IMR-90 (cell line): Measurements from ENCODE around the gene PMPCA. TPM values are rescaled to one million over a fixed set of nuclear protein-coding genes. Genes with fewer than 3 reads are reported as not detected.

Source experiments
- ATAC-seq: fragments of 200-7000 bp; cut with Tn5 transposase; 2 replicates; pipeline ENCODE4 v1.9.1; 2020; ENCODE audit warnings: low read depth, mild to moderate bottlenecking, moderate library complexity
- BruUV-seq: library from RNA; stranded (reverse); fragments of 400-500 nt; replicated peaks from 2 replicates; lab custom pipeline; 2021; lab: Mats Ljungman, UMichigan
- CTCF ChIA-PET: fragments of 300-600 bp; formaldehyde crosslinking; extraction: SDS; loops from one replicate; lab custom pipeline; 2021; ENCODE audit warnings: antibody characterized with exemption; lab: Yijun Ruan, JAX
- POLR2A ChIA-PET: fragments of 300-600 bp; sonication (Branson Sonifier 250); formaldehyde crosslinking; loops from one replicate; lab custom pipeline; 2022; ENCODE audit warnings: antibody characterized with exemption; ENCODE audit not compliant: unreplicated experiment; lab: Charles Lee
- DNase-seq: peaks from one replicate; pipeline ENCODE4 v3.0.0; 2013
- H2AFZ ChIP-seq: replicated peaks from 2 replicates; pipeline ENCODE3; 2013; ENCODE audit warnings: low read length, mild to moderate bottlenecking; ENCODE audit not compliant: poor library complexity
- H2AK5ac ChIP-seq: 2 replicates; pipeline ENCODE4 v1.6.1; 2013; ENCODE audit warnings: low read depth, low read length, inconsistent platforms
- H2AK9ac ChIP-seq: replicated peaks from 2 replicates; pipeline ENCODE3; 2013; ENCODE audit warnings: mild to moderate bottlenecking, low read depth, low read length, moderate library complexity; ENCODE audit not compliant: poor library complexity
- H2BK120ac ChIP-seq: 2 replicates; pipeline ENCODE4 v1.6.1; 2013; ENCODE audit warnings: low read depth, low read length, inconsistent platforms
- H2BK15ac ChIP-seq: 3 replicates; pipeline ENCODE4 v1.6.1; 2013; ENCODE audit warnings: low read depth, low read length, inconsistent platforms
- H2BK20ac ChIP-seq: 2 replicates; pipeline ENCODE4 v1.6.1; 2013; ENCODE audit warnings: low read depth, mild to moderate bottlenecking, inconsistent platforms, low read length, moderate library complexity
- H2BK5ac ChIP-seq: 2 replicates; pipeline ENCODE4 v1.6.1; 2013; ENCODE audit warnings: mild to moderate bottlenecking, low read depth, low read length, inconsistent platforms; ENCODE audit not compliant: poor library complexity, severe bottlenecking
- H3K14ac ChIP-seq: replicated peaks from 2 replicates; pipeline ENCODE4 v1.6.1; 2013; ENCODE audit warnings: low read depth, low read length, inconsistent platforms
- H3K18ac ChIP-seq: 2 replicates; pipeline ENCODE4 v1.6.1; 2013; ENCODE audit warnings: low read depth, low read length, control low read depth
- H3K23ac ChIP-seq: 2 replicates; pipeline ENCODE4 v1.6.1; 2013; ENCODE audit warnings: low read depth, low read length, inconsistent platforms
- H3K27ac ChIP-seq: 2 replicates; pipeline ENCODE4 v1.5.1; 2013; ENCODE audit warnings: mild to moderate bottlenecking, control low read depth, low read length; ENCODE audit not compliant: insufficient read depth
- H3K27me3 ChIP-seq: 2 replicates; pipeline ENCODE4 v1.6.1; 2013; ENCODE audit warnings: low read length; ENCODE audit not compliant: control insufficient read depth, insufficient read depth
- H3K36me3 ChIP-seq: 2 replicates; pipeline ENCODE4 v1.6.1; 2013; ENCODE audit warnings: low read length, mixed read lengths; ENCODE audit not compliant: control insufficient read depth, insufficient read depth
- H3K4ac ChIP-seq: 2 replicates; pipeline ENCODE4 v1.6.1; 2013; ENCODE audit warnings: low read depth, low read length, inconsistent platforms
- H3K4me1 ChIP-seq: 2 replicates; pipeline ENCODE4 v1.6.1; 2013; ENCODE audit warnings: low read length, mixed read lengths; ENCODE audit not compliant: control insufficient read depth, insufficient read depth
- H3K4me2 ChIP-seq: 2 replicates; pipeline ENCODE4 v1.6.1; 2013; ENCODE audit warnings: low read depth, mild to moderate bottlenecking, control low read depth, low read length, moderate library complexity
- H3K4me3 ChIP-seq: 2 replicates; pipeline ENCODE4 v1.5.1; 2013; ENCODE audit warnings: low read depth, mild to moderate bottlenecking, control low read depth, low read length, moderate library complexity; ENCODE audit not compliant: insufficient read depth
- H3K56ac ChIP-seq: 2 replicates; pipeline ENCODE4 v1.6.1; 2013; ENCODE audit warnings: low read length, inconsistent platforms; ENCODE audit not compliant: insufficient read depth; ENCODE audit errors: extremely low read depth
- H3K79me1 ChIP-seq, 2 experiments: 2 replicates each; pipeline ENCODE4 v1.6.1; 2013; ENCODE audit warnings: low read length in 2 of 2, inconsistent platforms in 1 of 2, low read depth in 1 of 2
- H3K9ac ChIP-seq: 2 replicates; pipeline ENCODE4 v1.6.1; 2013; ENCODE audit warnings: low read depth, low read length, control low read depth
- H3K9me1 ChIP-seq: 2 replicates; pipeline ENCODE4 v1.6.1; 2013; ENCODE audit warnings: low read length, inconsistent platforms; ENCODE audit not compliant: insufficient read depth
- H3K9me3 ChIP-seq: 2 replicates; pipeline ENCODE4 v1.6.1; 2013; ENCODE audit warnings: low read length; ENCODE audit not compliant: control insufficient read depth, insufficient read depth
- H4K20me1 ChIP-seq: 2 replicates; pipeline ENCODE4 v1.6.1; 2013; ENCODE audit warnings: low read length, inconsistent platforms; ENCODE audit not compliant: insufficient read depth
- H4K5ac ChIP-seq: 2 replicates; pipeline ENCODE4 v1.6.1; 2013; ENCODE audit warnings: mild to moderate bottlenecking, low read depth, low read length, control low read depth
- H4K8ac ChIP-seq, 2 experiments: 2 replicates each; pipeline ENCODE4 v1.6.1; 2013; ENCODE audit warnings: low read depth in 2 of 2, low read length in 2 of 2, control low read depth in 1 of 2, inconsistent platforms in 1 of 2
- H4K91ac ChIP-seq: 2 replicates; pipeline ENCODE4 v1.6.1; 2013; ENCODE audit warnings: low read depth, low read length, inconsistent platforms; ENCODE audit not compliant: insufficient read depth
- BHLHE40 ChIP-seq: fragments of 150-350 bp; IDR thresholded peaks from 2 replicates; pipeline ENCODE4 v1.6.1; 2016; ENCODE audit warnings: mild to moderate bottlenecking, low read depth, low read length
- CEBPB ChIP-seq: IDR thresholded peaks from 2 replicates; pipeline ENCODE4 v1.6.1; 2012; ENCODE audit warnings: low read depth, low read length, improper control_type of control experiment
- CHD1 ChIP-seq: IDR thresholded peaks from 2 replicates; pipeline ENCODE4 v1.6.1; 2012; ENCODE audit warnings: low read depth, low read length, improper control_type of control experiment
- ELK1 ChIP-seq: fragments of 150-350 bp; IDR thresholded peaks from 2 replicates; pipeline ENCODE4 v1.6.1; 2016; ENCODE audit warnings: low read depth, mild to moderate bottlenecking, low read length, moderate library complexity, borderline replicate concordance
- MXI1 ChIP-seq: IDR thresholded peaks from 2 replicates; pipeline ENCODE4 v1.6.1; 2012; ENCODE audit warnings: low read depth, mild to moderate bottlenecking, low read length, moderate library complexity, borderline replicate concordance
- NFE2L2 ChIP-seq: fragments of 150-350 bp; IDR thresholded peaks from 2 replicates; pipeline ENCODE4 v1.6.1; 2016; ENCODE audit warnings: low read depth, mild to moderate bottlenecking, low read length
- POLR2A ChIP-seq: IDR thresholded peaks from 2 replicates; pipeline ENCODE4 v1.6.1; 2012; ENCODE audit warnings: mild to moderate bottlenecking, low read depth, low read length
- RAD21 ChIP-seq: IDR thresholded peaks from 2 replicates; pipeline ENCODE4 v1.6.1; 2012; ENCODE audit warnings: low read length, improper control_type of control experiment
- RCOR1 ChIP-seq: IDR thresholded peaks from 2 replicates; pipeline ENCODE4 v1.6.1; 2012; ENCODE audit warnings: mild to moderate bottlenecking, low read length, improper control_type of control experiment; ENCODE audit not compliant: insufficient replicate concordance
- RFX5 ChIP-seq: IDR thresholded peaks from 2 replicates; pipeline ENCODE4 v1.8.0; 2012; ENCODE audit warnings: low read depth, mild to moderate bottlenecking, low read length, moderate library complexity
- WGBS, 2 experiments: methylation state at CpG; one replicate each; pipeline versions ENCODE4 v1.1.5 to v1.1.7; 2013; ENCODE audit warnings: missing lambda C conversion rate in 2 of 2; ENCODE audit not compliant: insufficient read length in 1 of 2; ENCODE audit errors: extremely low coverage in 2 of 2; 5-methylcytosine and 5-hydroxymethylcytosine counted together
- dilution Hi-C: fragments of 300-500 bp; cut with HindIII; formaldehyde crosslinking; loops from one replicate; pipeline ENCODE4 v1.14.3; 2018; ENCODE audit warnings: low sequenced_read_pairs; ENCODE audit not compliant: unreplicated experiment
- in situ Hi-C: fragments of 300-500 bp; cut with MboI; formaldehyde crosslinking; loops from 3 replicates; pipeline ENCODE4 v1.14.3; 2019; ENCODE audit warnings: low sequenced_read_pairs, inconsistent platforms, mixed read lengths
- intact Hi-C: fragments of 100-400 bp; cut with micrococcal nuclease; formaldehyde crosslinking; loops from 2 replicates; pipeline ENCODE4 v1.10.0; 2022
- polyA plus RNA-seq, 3 experiments: library from polyadenylated mRNA; depleted of rRNA; stranded (reverse); fragments of >200 nt; gene quantifications; 2 replicates each; pipeline ENCODE4 v1.2.3, GENCODE V29; 2012; ENCODE audit warnings: low replicate concordance in 1 of 3
- total RNA-seq: library from RNA; depleted of rRNA; stranded (reverse); fragments of >200 nt; gene quantifications from 2 replicates; pipeline ENCODE4 v1.2.3, GENCODE V29; 2012
- TF ChIP-seq, protein P1 (sequence below): fragments of 150-350 bp; IDR thresholded peaks from 2 replicates; pipeline ENCODE4 v1.6.1; 2017; ENCODE audit warnings: mild to moderate bottlenecking, antibody characterized with exemption, low read length, low read depth

The PMPCA gene
- total and polyA plus RNA-seq, 2 of the 4 experiments (the other 2 are of a cell fraction) = 62.6 to 95.8 TPM

- dilution Hi-C loops = no loop called here
- Histone ChIP-seq H3K36me3 (peaks cover 91% of the 10 kb centered on the region), H4K20me1 (peaks cover 93% of the 10 kb centered on the region)
Measured at GRCh38 chr9:136470792-136471469, 60.5 kb downstream of the PMPCA start.

More at GRCh38 chr9:136470792-136471469, 60.5 kb downstream of the PMPCA start:
- H2AFZ ChIP-seq = no peak overlapping the region
- H2BK15ac ChIP-seq = no peak overlapping the region
- intact Hi-C loops (no loop called here), in situ Hi-C loops (no loop called here)
- POLR2A ChIA-PET = no interaction called here
- H3K27ac ChIP-seq = no peak overlapping the region
- 100% methylated on average over 2 of the region's 12 CpGs; no CpG with 5 or more reads in 1 of the 2 experiments for WGBS, 2 experiments
- H2BK120ac ChIP-seq = no peak overlapping the region
- no peak overlapping the region for H2BK5ac ChIP-seq
- no peak overlapping the region for H4K8ac ChIP-seq
- DNase-seq = no peak
- H3K4ac ChIP-seq = no peak overlapping the region
- no peaks in the 10 kb centered on the region for H3K4me1 ChIP-seq
- H3K79me1 ChIP-seq = peaks cover 34 to 87% of the 10 kb centered on the region in 2 experiments
- no peak overlapping the region for H2AK5ac ChIP-seq
- BruUV-seq = no TSS peak
- no peak overlapping the region for H3K18ac ChIP-seq
- CTCF ChIA-PET = no interaction called here
- H3K4me3 ChIP-seq = no peak overlapping the region
- no peak overlapping the region for H3K9ac ChIP-seq
- no peak overlapping the region for H2AK9ac ChIP-seq
- no peak overlapping the region for H4K91ac ChIP-seq
- no peak overlapping the region for H4K5ac ChIP-seq
- H3K56ac ChIP-seq = no peak overlapping the region
- TF ChIP-seq CEBPB (no peak), RFX5 (no peak), RCOR1 (no peak), BHLHE40 (no peak), CHD1 (no peak), ELK1 (no peak), MXI1 (no peak), RAD21 (no peak), POLR2A (no peak), NFE2L2 (no peak)
- TF ChIP-seq, protein P1, sequence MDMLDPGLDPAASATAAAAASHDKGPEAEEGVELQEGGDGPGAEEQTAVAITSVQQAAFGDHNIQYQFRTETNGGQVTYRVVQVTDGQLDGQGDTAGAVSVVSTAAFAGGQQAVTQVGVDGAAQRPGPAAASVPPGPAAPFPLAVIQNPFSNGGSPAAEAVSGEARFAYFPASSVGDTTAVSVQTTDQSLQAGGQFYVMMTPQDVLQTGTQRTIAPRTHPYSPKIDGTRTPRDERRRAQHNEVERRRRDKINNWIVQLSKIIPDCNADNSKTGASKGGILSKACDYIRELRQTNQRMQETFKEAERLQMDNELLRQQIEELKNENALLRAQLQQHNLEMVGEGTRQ = no peak
- H2BK20ac ChIP-seq = no peak overlapping the region
- H3K9me1 ChIP-seq = no peaks in the 10 kb centered on the region
- no peak for ATAC-seq
- H3K27me3 ChIP-seq = no peaks in the 10 kb centered on the region
- no peaks in the 10 kb centered on the region for H3K9me3 ChIP-seq
- no peak overlapping the region for H3K4me2 ChIP-seq
- no peak overlapping the region for H3K23ac ChIP-seq
- H3K14ac ChIP-seq = no peak overlapping the region
